GM19467 (cell line): Measurements from ENCODE around the gene PIEZO2.

ENCODE experiments used
- ATAC-seq: cut with Tn5 transposase; IDR thresholded peaks from one replicate; pipeline ENCODE4 v1.9.1; 2021; ENCODE audit warnings: mild to moderate bottlenecking, moderate library complexity; ENCODE audit not compliant: unreplicated experiment

The PIEZO2 gene

DNA sequence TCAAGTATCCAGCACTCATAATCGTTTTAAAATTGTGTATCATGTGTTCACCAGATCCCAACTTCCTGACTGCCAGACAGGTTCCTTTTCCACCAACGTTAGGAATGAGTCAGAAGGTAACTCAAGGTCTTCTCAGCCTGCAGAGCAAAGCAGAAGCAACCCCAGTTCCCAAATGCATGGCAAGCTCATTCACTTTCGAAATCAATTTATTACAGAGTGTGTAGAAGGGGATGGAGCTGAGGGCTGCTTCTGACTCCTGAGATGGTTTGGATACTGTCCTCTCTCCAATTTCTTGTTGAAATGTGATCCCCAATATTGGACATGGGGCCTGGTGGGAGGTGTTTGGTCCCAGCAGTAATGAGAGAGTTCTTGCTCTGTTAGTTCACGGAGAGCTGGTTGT, 114.5 kb downstream of the PIEZO2 start:
- ATAC-seq = no peak

GRCh38 chr18:11033503-11033902, 115.9 kb downstream of the PIEZO2 start:
- no peak for ATAC-seq

GRCh38 chr18:11031966-11032365, 117.4 kb downstream of the PIEZO2 start:
- no peak for ATAC-seq

DNA sequence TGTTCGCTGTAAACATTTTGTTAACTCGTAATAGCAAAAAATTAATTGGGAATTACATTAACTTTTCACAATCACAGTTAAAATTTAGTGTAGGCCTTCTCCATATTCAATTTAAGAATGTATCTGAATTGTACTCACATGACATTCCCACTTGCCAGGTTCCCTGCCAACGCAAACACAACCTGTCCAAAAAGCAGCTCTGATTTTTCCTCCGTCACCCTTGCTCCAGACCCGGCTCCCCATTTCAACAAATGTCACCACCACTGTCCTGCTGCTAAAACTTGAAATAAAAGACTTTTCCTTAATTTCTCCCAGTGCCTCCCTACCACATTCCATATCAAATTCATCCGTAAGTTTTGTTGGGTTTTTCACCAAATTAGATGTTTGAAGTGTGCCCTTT, 120.3 kb downstream of the PIEZO2 start:
- no peak for ATAC-seq

GRCh38 chr18:11027862-11028261, 121.5 kb downstream of the PIEZO2 start:
- ATAC-seq = no peak

- ATAC-seq = no peak
Observed at GRCh38 chr18:11025671-11026070, 123.7 kb downstream of the PIEZO2 start.

DNA sequence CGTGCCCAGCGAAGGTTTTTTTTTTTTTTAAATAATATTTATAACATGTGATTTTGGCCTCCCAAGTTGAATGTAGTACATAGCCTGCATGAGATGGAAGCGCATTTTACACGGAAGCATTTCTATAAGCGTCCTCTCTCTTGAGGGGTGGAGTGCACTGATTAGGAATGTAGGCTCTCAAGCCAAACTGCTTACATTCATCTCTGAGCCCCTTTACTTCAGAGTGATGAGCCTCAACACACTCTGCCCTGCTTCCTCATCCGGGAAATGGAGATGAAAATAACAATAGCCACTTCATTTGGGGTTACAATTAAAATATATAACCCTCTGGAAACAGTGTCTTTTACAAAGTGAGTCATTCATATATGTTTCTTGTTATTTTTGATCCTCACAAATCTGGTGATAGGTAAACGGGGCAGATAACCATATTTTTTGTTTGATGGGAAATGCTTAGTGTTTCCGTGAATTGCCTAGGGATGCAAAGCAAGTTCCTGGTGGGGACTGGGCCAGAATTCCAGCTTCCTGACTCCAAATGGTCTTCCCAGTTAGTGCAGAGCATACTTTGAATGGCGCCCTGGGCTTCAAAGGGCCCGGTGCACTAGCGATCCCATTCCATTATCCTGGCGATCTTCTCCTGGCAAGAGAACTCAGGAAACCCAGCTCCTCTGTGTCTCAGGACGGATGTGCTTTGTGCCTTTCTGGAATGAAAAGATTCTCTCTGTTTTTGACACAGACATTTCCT, 124.3 kb downstream of the PIEZO2 start:
- ATAC-seq = no peak

- ATAC-seq = no peak
Observed at GRCh38 chr18:11021477-11021876, 127.9 kb downstream of the PIEZO2 start.

- no peak for ATAC-seq
Observed at GRCh38 chr18:11020877-11021414, 128.4 kb downstream of the PIEZO2 start.

DNA sequence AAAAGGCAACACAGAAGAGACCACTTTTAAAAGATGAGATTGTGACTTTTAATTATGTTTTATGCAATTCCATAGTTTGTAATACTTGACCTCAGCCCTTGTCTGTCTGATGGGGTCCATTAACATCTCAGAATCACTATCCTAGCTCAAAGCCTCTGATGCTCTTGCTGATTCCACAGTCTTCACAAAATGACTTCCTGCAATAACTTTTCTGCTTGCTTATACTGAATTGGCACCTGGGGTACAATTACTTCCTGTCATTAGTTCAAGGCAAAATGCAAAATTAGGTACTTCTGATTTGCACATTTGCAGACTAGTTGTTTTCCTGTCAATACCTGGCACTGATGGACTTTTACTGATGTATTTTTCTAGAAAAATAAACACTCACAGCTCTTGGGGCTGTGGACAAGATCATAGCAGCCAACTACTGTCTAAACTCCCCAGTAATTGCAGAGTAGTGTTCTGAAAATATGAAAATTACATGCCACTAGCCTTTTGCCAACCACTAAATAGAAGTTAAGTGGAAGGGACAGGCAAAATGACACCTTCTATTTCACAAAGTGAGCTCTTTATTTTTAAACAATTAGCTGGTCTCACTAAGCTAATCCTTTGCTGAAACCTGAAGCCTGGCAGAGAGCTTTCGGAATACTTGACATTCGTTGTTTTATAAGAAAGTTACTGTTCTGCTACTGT, 129.1 kb downstream of the PIEZO2 start:
- ATAC-seq = no peak

GRCh38 chr18:11019295-11020105, 129.9 kb downstream of the PIEZO2 start:
- no peak for ATAC-seq

DNA sequence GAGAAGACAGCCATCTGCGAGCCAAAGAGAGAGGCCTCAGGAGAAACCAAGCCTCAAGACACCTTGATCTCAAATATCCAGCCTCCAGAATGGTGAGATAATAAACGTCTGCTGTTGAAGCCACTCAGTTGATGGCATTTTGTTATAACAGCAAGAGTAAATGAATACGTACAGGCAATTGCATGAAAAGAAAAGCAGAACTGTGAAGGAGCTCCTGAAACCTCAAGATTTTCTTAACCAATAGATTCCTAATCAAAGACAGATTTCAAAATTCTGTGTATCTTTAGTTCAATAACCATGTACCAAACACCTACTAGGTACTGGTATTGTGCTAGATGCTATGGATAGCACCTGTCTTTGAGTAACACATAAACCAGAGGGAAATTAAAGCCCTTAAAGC, 139.5 kb downstream of the PIEZO2 start:
- no peak for ATAC-seq

- no peak for ATAC-seq
Observed at GRCh38 chr18:11009147-11009546, 140.2 kb downstream of the PIEZO2 start.

DNA sequence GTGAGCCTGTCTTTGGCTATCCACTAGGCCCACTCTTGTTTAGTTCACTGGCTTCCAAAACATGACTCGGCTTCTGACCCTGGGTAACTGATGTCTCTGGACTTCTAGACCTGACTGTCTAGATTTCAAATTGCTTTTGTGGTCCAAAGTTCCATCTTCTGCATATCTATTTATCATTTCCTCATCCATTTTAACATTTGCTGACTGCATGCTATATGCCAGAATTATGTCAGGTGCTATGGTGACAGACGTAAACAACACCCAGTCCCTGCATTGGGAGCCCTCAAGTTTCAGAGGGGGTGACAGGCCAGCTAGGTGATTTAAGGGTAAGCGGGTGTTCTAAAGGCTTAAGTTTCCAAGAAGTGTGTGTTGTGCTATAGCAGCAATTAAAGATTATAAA, 140.9 kb downstream of the PIEZO2 start:
- ATAC-seq = no peak

DNA sequence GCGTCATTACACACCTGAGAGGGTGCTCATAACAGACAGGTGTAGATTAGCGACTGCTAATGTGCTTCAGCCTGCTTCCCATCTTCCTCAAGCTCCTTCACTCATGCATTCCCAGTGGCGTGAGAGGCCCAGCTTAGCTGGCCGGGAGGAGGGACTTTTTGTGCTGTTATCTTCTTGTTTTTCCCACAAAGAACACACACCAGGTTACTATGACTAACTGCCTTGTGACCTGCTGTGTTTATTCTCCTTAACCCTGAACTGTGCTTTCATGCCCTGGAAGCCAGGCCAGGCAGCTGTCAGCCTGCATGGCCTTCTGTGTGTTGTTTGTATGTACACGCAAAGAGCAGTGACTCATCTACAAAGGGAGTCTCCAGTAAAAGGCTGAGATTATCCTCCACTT, 143.8 kb downstream of the PIEZO2 start:
- ATAC-seq = no peak

DNA sequence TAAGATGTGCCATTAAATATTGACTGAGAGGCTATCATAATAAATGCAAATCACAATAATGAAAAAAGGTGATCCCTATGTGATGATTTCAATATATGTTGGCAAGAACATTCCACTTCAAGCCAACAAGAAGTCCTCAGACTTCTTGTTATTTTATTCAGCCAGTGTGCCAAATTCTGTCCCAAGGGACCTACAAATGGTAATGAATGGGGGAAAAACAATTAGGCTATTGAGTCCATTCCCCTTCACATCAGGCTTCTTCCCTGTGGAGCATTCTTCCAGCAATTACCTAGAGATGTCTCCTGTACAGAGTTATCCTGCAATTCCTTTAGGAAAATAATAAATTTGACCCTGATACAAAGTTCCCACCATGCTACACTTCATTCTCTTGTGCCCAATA, 144.4 kb downstream of the PIEZO2 start:
- no peak for ATAC-seq

DNA sequence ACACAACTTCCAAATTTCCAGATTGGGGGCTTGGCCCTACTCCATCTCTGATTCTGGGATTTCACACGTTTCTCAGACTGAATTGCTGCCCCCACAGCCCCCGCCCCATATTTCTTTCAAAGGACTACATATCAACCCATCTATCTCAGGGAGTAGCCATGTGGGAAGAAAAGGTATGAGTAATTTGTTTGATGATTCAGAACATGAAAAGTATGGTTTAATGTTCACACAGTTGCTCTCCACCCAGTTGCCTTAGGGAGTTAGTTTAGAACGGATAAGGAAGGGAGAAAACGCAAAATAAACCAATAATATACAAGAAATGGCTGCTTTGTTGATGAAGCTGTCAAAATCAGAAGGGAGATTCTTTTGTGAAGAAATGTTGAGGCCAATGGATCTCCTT, 145.1 kb downstream of the PIEZO2 start:
- no peak for ATAC-seq

DNA sequence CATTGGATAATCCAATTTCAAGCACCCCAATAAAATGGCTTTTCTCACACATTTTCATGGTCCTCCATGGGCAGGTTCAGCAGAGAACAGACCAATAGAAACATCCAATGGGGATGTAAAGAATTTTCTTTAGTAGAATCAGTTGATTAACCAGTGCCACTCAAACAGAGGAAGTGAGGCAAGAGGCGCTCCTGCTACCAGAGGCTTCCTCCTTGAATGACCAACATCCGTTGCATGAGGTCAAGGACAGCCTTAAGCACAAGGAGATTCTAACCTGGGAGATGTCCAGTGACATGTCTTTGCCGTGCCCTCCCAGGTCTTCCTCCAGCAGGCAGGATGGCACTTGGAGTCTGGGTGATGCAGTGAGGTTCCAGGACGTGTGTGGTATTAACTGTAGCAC, 146.6 kb downstream of the PIEZO2 start:
- ATAC-seq = no peak

- ATAC-seq = no peak
Observed at GRCh38 chr18:11002277-11002676, 147.1 kb downstream of the PIEZO2 start.

DNA sequence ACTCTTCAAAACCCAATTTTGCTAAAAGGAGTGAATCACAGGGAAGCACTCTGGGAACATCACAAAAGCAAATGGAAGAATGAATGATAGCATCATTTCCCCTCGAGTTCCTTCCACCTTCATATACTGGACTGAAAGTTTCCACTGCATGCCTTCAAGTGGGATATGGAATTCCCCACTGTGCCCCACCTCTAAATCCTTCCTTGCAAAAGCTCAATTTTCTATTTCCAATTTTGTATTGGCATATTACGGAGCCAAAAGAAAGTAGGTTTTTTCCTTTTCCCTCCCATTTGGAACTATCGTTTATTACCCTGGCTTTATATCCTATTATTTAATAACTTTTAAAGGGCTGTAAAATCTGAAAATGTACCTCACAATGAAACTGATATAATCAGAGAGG, 149.3 kb downstream of the PIEZO2 start:
- no peak for ATAC-seq

GRCh38 chr18:10997885-10998284, 151.5 kb downstream of the PIEZO2 start:
- no peak for ATAC-seq

- ATAC-seq = no peak
Observed at GRCh38 chr18:10995550-10995949, 153.8 kb downstream of the PIEZO2 start.
